GM20000 (cell line): ENCODE measurements around the gene ABL1.

Source experiments
- DNase-seq: peaks from one replicate; pipeline ENCODE4 v3.0.0; 2012; ENCODE audit warnings: low spot score
- CTCF ChIP-seq: IDR thresholded peaks from 2 replicates; pipeline ENCODE4 v1.5.1; 2012; ENCODE audit warnings: mild to moderate bottlenecking, control low read depth; ENCODE audit errors: extremely low read depth, missing control alignments

ABL1 gene

GRCh38 chr9:130904070-130905044 is 69.3 kb downstream of the ABL1 start:
- no peak for TF ChIP-seq CTCF
- DNase-seq = no peak

- DNase-seq = no peak
- no peak for TF ChIP-seq CTCF
These were observed 70.3 kb downstream of the ABL1 start for GRCh38 chr9:130905125-130905901.

DNA sequence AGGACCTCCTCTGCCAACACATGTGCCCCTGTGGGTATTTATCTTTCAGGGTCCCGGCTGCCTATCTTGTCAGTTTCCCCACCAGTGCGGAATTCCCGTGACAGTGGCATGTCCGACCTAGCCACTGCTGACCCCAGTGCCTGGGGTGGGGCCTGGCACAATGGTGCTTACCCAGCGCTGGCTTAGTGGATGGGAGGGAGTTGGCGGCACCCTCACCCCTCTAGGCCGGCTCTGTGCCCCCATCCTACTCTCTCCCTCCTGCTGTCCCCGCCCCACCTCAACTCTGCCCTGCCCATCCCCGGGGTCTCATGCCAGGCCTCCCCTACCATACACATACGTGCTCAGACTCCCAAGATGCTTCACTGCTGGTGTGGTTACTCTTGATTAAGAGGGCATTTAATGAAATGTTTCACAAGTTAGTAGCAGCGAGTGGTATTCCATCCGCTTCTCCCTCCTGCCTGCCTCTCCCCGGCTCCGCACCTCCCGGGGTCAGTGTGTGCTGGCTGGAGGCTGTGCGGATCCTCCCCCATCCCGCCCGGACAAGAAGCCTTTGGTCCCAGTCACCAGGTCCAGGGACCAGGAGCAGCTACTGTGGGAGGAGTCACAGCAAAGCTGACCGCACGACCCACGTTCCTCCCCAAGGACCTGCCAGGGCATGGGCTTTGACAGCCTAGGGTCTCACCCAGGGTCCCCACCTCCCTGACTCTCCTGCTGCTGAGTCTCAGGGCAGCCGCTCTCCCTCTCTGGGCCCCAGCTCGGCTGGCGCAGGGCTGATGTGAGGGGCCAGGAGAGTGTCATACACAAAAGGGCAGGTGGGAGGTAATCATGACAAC is 71.1 kb downstream of the ABL1 start:
- no peak for TF ChIP-seq CTCF
- no peak for DNase-seq

- no peak for DNase-seq
- TF ChIP-seq CTCF = no peak
These were observed 71.8 kb downstream of the ABL1 start for GRCh38 chr9:130906735-130907416.

DNA sequence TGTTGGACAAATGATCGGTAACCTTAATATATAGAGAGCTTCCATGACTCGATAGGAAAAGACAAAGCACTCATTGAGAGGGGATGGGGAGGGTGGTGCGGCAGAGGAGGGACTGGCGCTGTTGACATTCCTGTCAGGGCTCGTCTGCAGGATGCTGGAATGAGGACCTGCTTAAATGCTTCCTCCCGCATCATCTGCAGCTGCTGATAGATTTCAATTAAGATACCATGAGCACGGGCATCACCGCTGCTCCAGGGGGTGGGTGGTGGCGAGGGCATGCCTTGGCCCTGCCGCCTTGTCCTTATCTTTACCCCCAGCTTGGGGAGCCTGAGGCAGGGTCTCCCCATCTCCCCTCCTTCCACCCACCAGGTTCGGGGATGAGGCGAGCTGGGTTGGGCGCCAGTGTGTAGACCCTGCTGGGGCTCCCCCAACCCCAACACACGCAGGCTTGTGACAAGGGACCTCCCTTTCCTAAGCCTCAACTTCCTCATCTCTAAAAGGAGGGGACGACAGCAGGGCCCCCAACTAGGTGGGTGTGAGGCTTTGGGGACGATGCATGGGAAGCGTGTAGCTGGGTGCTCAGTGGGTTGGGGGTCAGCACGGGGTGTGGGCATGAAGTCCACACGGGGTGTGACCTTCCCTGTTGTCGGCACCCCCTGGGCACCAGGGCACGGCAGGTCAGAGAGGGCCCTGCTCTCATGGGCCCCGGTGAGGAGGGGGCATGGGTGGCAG is 73.3 kb downstream of the ABL1 start:
- no peak for DNase-seq

More for the DNA sequence above, 73.3 kb downstream of the ABL1 start:
- TF ChIP-seq CTCF = no peak
